Neural cell (in vitro differentiated cells): Measurements from ENCODE around the gene PDIA2.

ENCODE experiments used
- EP300 ChIP-seq: fragments of 450-650 bp; conservative IDR thresholded peaks from 2 replicates; pipeline ENCODE4 v1.6.1; 2014; ENCODE audit warnings: antibody characterized with exemption, mild to moderate bottlenecking, moderate library complexity; ENCODE audit not compliant: poor library complexity, severe bottlenecking
- EZH2 ChIP-seq: fragments of 200-600, 300-800 bp; shearing (Covaris generic), sonication (generic); IDR thresholded peaks from 2 replicates; pipeline ENCODE4 v1.6.1; 2014; ENCODE audit warnings: antibody characterized with exemption, low read length, borderline replicate concordance, mild to moderate bottlenecking; ENCODE audit not compliant: insufficient read depth, poor library complexity, severe bottlenecking
- MXI1 ChIP-seq: fragments of 450-650 bp; conservative IDR thresholded peaks from 2 replicates; pipeline ENCODE4 v1.6.1; 2014; ENCODE audit warnings: antibody characterized with exemption, mild to moderate bottlenecking; ENCODE audit not compliant: poor library complexity, severe bottlenecking
- POLR2AphosphoS5 ChIP-seq: IDR thresholded peaks from 2 replicates; pipeline ENCODE4 v1.6.1; 2012
- RAD21 ChIP-seq: fragments of 450-650 bp; conservative IDR thresholded peaks from 2 replicates; pipeline ENCODE4 v1.6.1; 2014; ENCODE audit warnings: antibody characterized with exemption, mild to moderate bottlenecking, moderate library complexity
- SMC3 ChIP-seq: fragments of 450-650 bp; conservative IDR thresholded peaks from 2 replicates; pipeline ENCODE4 v1.6.1; 2014; ENCODE audit warnings: antibody characterized with exemption, mild to moderate bottlenecking, moderate library complexity; ENCODE audit not compliant: poor library complexity
- TAF1 ChIP-seq: IDR thresholded peaks from 2 replicates; pipeline ENCODE4 v1.6.1; 2012; ENCODE audit warnings: low read depth
- TF ChIP-seq, protein P1 (sequence below): fragments of 450-650 bp; IDR thresholded peaks from 2 replicates; pipeline ENCODE4 v1.5.1; 2014; ENCODE audit warnings: antibody characterized with exemption, mild to moderate bottlenecking, moderate library complexity; ENCODE audit not compliant: poor library complexity, severe bottlenecking
- TF ChIP-seq, protein P2 (sequence below): IDR thresholded peaks from 2 replicates; pipeline ENCODE4 v1.6.1; 2012; ENCODE audit warnings: borderline replicate concordance

DNA sequence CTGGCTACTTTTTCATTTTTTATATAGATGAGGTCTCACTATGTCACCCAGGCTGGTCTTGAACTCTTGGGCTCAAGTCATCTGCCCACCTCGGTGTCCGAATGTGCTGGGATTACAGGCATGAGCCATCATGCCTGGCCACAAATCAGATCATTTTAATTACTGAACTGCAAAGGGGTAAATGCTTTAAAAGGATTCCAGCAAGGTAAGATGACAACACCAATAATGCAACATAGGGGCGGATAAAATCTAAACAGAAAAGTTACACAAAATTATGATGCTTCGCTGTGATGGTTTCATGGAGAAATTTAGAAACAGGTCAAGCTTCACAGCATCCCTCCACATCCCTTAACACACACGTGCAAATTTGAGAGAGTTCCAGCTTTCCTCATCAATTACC lies 37.2 kb downstream of the PDIA2 start:
- TF ChIP-seq EP300 (no peak), EZH2 (no peak), RAD21 (no peak), TAF1 (no peak), POLR2AphosphoS5 (no peak), SMC3 (no peak), MXI1 (no peak)
- TF ChIP-seq, protein P1, sequence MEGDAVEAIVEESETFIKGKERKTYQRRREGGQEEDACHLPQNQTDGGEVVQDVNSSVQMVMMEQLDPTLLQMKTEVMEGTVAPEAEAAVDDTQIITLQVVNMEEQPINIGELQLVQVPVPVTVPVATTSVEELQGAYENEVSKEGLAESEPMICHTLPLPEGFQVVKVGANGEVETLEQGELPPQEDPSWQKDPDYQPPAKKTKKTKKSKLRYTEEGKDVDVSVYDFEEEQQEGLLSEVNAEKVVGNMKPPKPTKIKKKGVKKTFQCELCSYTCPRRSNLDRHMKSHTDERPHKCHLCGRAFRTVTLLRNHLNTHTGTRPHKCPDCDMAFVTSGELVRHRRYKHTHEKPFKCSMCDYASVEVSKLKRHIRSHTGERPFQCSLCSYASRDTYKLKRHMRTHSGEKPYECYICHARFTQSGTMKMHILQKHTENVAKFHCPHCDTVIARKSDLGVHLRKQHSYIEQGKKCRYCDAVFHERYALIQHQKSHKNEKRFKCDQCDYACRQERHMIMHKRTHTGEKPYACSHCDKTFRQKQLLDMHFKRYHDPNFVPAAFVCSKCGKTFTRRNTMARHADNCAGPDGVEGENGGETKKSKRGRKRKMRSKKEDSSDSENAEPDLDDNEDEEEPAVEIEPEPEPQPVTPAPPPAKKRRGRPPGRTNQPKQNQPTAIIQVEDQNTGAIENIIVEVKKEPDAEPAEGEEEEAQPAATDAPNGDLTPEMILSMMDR, result no peak
- TF ChIP-seq, protein P2, sequence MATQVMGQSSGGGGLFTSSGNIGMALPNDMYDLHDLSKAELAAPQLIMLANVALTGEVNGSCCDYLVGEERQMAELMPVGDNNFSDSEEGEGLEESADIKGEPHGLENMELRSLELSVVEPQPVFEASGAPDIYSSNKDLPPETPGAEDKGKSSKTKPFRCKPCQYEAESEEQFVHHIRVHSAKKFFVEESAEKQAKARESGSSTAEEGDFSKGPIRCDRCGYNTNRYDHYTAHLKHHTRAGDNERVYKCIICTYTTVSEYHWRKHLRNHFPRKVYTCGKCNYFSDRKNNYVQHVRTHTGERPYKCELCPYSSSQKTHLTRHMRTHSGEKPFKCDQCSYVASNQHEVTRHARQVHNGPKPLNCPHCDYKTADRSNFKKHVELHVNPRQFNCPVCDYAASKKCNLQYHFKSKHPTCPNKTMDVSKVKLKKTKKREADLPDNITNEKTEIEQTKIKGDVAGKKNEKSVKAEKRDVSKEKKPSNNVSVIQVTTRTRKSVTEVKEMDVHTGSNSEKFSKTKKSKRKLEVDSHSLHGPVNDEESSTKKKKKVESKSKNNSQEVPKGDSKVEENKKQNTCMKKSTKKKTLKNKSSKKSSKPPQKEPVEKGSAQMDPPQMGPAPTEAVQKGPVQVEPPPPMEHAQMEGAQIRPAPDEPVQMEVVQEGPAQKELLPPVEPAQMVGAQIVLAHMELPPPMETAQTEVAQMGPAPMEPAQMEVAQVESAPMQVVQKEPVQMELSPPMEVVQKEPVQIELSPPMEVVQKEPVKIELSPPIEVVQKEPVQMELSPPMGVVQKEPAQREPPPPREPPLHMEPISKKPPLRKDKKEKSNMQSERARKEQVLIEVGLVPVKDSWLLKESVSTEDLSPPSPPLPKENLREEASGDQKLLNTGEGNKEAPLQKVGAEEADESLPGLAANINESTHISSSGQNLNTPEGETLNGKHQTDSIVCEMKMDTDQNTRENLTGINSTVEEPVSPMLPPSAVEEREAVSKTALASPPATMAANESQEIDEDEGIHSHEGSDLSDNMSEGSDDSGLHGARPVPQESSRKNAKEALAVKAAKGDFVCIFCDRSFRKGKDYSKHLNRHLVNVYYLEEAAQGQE, result no peak
